H1 (cell line): Measurements from ENCODE around the gene TTI1. TPM values are rescaled to one million over a fixed set of nuclear protein-coding genes. Genes with fewer than 3 reads are reported as not detected.

ENCODE experiments used
- CTCF ChIA-PET: fragments of 300-600 bp; sonication (Branson Sonifier 250); formaldehyde crosslinking; loops from one replicate; lab custom pipeline; 2021; ENCODE audit not compliant: partially characterized antibody; lab: Charles Lee
- POLR2A ChIA-PET: fragments of 300-600 bp; sonication (Branson Sonifier 250); formaldehyde crosslinking; loops from one replicate; lab custom pipeline; 2021; ENCODE audit warnings: inconsistent platforms; ENCODE audit not compliant: partially characterized antibody; lab: Charles Lee
- DNase-seq, 2 experiments: peaks; one replicate each; pipeline versions ENCODE4 v3.0.0 to v3.0.0-alpha.2; 2010 to 2022; ENCODE audit warnings: low spot score in 2 of 2, low read depth in 1 of 2, mixed read lengths in 1 of 2
- FAIRE-seq: peaks from 2 replicates; lab custom pipeline; 2011; peaks lifted over from hg19 to GRCh38; lab: Jason Lieb, UNC
- H2AFZ ChIP-seq: 2 replicates; pipeline ENCODE4 v1.8.1; 2012; ENCODE audit warnings: low read length, inconsistent platforms
- H2AK5ac ChIP-seq: 2 replicates; pipeline ENCODE4 v1.6.1; 2013; ENCODE audit warnings: low read depth, low read length
- H2BK120ac ChIP-seq: replicated peaks from 2 replicates; pipeline ENCODE3; 2013; ENCODE audit warnings: low read depth, low read length, inconsistent platforms
- H2BK12ac ChIP-seq: 2 replicates; pipeline ENCODE4 v1.6.1; 2013; ENCODE audit warnings: low read depth, low read length
- H2BK15ac ChIP-seq: 2 replicates; pipeline ENCODE4 v1.6.1; 2013; ENCODE audit warnings: low read length
- H2BK20ac ChIP-seq: 2 replicates; pipeline ENCODE4 v1.6.1; 2013; ENCODE audit warnings: low read length
- H2BK5ac ChIP-seq: 2 replicates; pipeline ENCODE4 v1.6.1; 2013; ENCODE audit warnings: low read depth, low read length
- H3K14ac ChIP-seq: 2 replicates; pipeline ENCODE4 v1.6.1; 2013; ENCODE audit warnings: inconsistent platforms; ENCODE audit not compliant: insufficient read length
- H3K18ac ChIP-seq: 2 replicates; pipeline ENCODE4 v1.6.1; 2013; ENCODE audit warnings: low read length; ENCODE audit errors: extremely low read depth
- H3K23ac ChIP-seq: 2 replicates; pipeline ENCODE4 v1.6.1; 2013; ENCODE audit warnings: inconsistent platforms; ENCODE audit not compliant: insufficient read length
- H3K23me2 ChIP-seq: 2 replicates; pipeline ENCODE4 v1.6.1; 2013; ENCODE audit warnings: low read depth, low read length
- H3K27ac ChIP-seq: 2 replicates; pipeline ENCODE4 v1.6.1; 2011; ENCODE audit warnings: low read depth, low read length, inconsistent platforms
- H3K27me3 ChIP-seq, 4 experiments: replicated peaks in 1 of 4; 1 replicate in 1 of 4; 2 replicates in 3 of 4; pipeline versions ENCODE4 v1.6.1 to v1.8.1; 2011 to 2013; ENCODE audit warnings: low read length in 3 of 4, mild to moderate bottlenecking in 3 of 4, inconsistent platforms in 2 of 4, mixed read lengths in 2 of 4, moderate library complexity in 1 of 4; ENCODE audit not compliant: control insufficient read depth in 3 of 4, insufficient read depth in 3 of 4; ENCODE audit errors: extremely low read depth in 1 of 4
- H3K36me3 ChIP-seq, 4 experiments: 2 replicates each; pipeline versions ENCODE4 v1.6.1 to v1.8.1; 2011 to 2013; ENCODE audit warnings: mild to moderate bottlenecking in 4 of 4, low read length in 3 of 4, moderate library complexity in 2 of 4, control low read depth in 1 of 4, inconsistent platforms in 1 of 4; ENCODE audit not compliant: insufficient read depth in 4 of 4, control insufficient read depth in 2 of 4
- H3K4ac ChIP-seq: replicated peaks from 2 replicates; pipeline ENCODE3; 2013; ENCODE audit warnings: low read length, low read depth, mixed read lengths, inconsistent platforms; ENCODE audit not compliant: insufficient read length
- H3K4me1 ChIP-seq, 4 experiments: replicated peaks in 1 of 4; 1 replicate in 1 of 4; 2 replicates in 3 of 4; pipeline versions ENCODE4 v1.6.1 to v1.8.1; 2011 to 2013; ENCODE audit warnings: low read length in 3 of 4, inconsistent platforms in 2 of 4, mixed read lengths in 1 of 4; ENCODE audit not compliant: insufficient read depth in 4 of 4, control insufficient read depth in 3 of 4
- H3K4me2 ChIP-seq, 2 experiments: 2 replicates each; pipeline versions ENCODE4 v1.6.1 to v1.8.1; 2011 to 2013; ENCODE audit warnings: low read depth in 2 of 2, low read length in 2 of 2, control low read depth in 1 of 2, inconsistent platforms in 1 of 2, mild to moderate bottlenecking in 1 of 2; ENCODE audit not compliant: insufficient read depth in 1 of 2
- H3K4me3 ChIP-seq, 4 experiments: fragments of 200-600, 300-600 bp in 1 of 4; sonication (generic), shearing (Covaris generic), sonication (Bioruptor Twin) in 1 of 4; 2 replicates each; pipeline versions ENCODE4 v1.5.1 to v1.8.1; 2011 to 2016; ENCODE audit warnings: low read length in 4 of 4, low read depth in 3 of 4, control low read depth in 2 of 4, inconsistent platforms in 2 of 4, mild to moderate bottlenecking in 2 of 4, mixed read lengths in 1 of 4, moderate library complexity in 1 of 4; ENCODE audit not compliant: insufficient read depth in 2 of 4; ENCODE audit errors: extremely low read depth in 1 of 4
- H3K56ac ChIP-seq: replicated peaks from 2 replicates; pipeline ENCODE3; 2013; ENCODE audit warnings: low read depth, mild to moderate bottlenecking, mixed read lengths, low read length, inconsistent platforms; ENCODE audit not compliant: insufficient read length
- H3K79me1 ChIP-seq: 2 replicates; pipeline ENCODE4 v1.6.1; 2013; ENCODE audit warnings: low read depth, low read length, control low read depth
- H3K79me2 ChIP-seq, 2 experiments: 2 replicates each; pipeline versions ENCODE4 v1.6.1 to v1.8.1; 2012 to 2013; ENCODE audit warnings: low read length in 2 of 2, mild to moderate bottlenecking in 2 of 2, inconsistent platforms in 1 of 2; ENCODE audit not compliant: insufficient read depth in 2 of 2, control insufficient read depth in 1 of 2
- H3K9ac ChIP-seq, 4 experiments: replicated peaks in 1 of 4; 1 replicate in 1 of 4; 2 replicates in 3 of 4; pipeline versions ENCODE4 v1.6.1 to v1.8.1; 2011 to 2013; ENCODE audit warnings: low read depth in 3 of 4, low read length in 3 of 4, control low read depth in 2 of 4, mild to moderate bottlenecking in 2 of 4, moderate library complexity in 2 of 4, inconsistent platforms in 1 of 4; ENCODE audit errors: extremely low read depth in 1 of 4
- H3K9me3 ChIP-seq, 2 experiments: 2 replicates each; pipeline versions ENCODE4 v1.6.1 to v1.8.1; 2012 to 2013; ENCODE audit warnings: mild to moderate bottlenecking in 2 of 2, moderate library complexity in 2 of 2, control low read depth in 1 of 2, inconsistent platforms in 1 of 2, low read depth in 1 of 2, low read length in 1 of 2, mixed read lengths in 1 of 2; ENCODE audit not compliant: insufficient read depth in 2 of 2
- H4K20me1 ChIP-seq, 2 experiments: replicated peaks in 1 of 2; 2 replicates each; pipeline versions ENCODE3 to v1.8.1; 2011 to 2013; ENCODE audit warnings: inconsistent platforms in 2 of 2, low read length in 2 of 2, mild to moderate bottlenecking in 1 of 2; ENCODE audit not compliant: insufficient read depth in 2 of 2, control insufficient read depth in 1 of 2
- H4K5ac ChIP-seq: 2 replicates; pipeline ENCODE4 v1.6.1; 2013; ENCODE audit warnings: low read length, low read depth, mixed read lengths, inconsistent platforms; ENCODE audit not compliant: insufficient read length
- H4K8ac ChIP-seq: 2 replicates; pipeline ENCODE4 v1.8.0; 2013; ENCODE audit warnings: mild to moderate bottlenecking, moderate library complexity, low read length, inconsistent platforms; ENCODE audit not compliant: insufficient read depth; ENCODE audit errors: extremely low read depth
- H4K91ac ChIP-seq: replicated peaks from 2 replicates; pipeline ENCODE3; 2013; ENCODE audit warnings: low read length, mixed read lengths, inconsistent platforms; ENCODE audit not compliant: insufficient read length
- WGBS, 2 experiments: shearing (Covaris generic) in 1 of 2; methylation state at CpG; one replicate each; pipeline versions ENCODE4 v1.1.6 to v1.1.7; 2013 to 2015; ENCODE audit warnings: low lambda C conversion rate in 2 of 2, mixed read lengths in 2 of 2, inconsistent platforms in 1 of 2, low coverage in 1 of 2, missing lambda C conversion rate in 1 of 2; ENCODE audit not compliant: insufficient replicate concordance in 2 of 2, insufficient coverage in 1 of 2, insufficient read length in 1 of 2; ENCODE audit errors: extremely low coverage in 1 of 2, missing lambda C conversion rate in 1 of 2; 5-methylcytosine and 5-hydroxymethylcytosine counted together
- polyA plus RNA-seq, 7 experiments: library from polyadenylated mRNA; depleted of rRNA in 3 of 7; stranded (reverse) in 5 of 7; unstranded in 2 of 7; fragments of >200 nt in 5 of 7; fragments of 200-250 nt in 2 of 7; gene quantifications; 1 replicate in 5 of 7; 2 replicates in 1 of 7; 4 replicates in 1 of 7; pipeline versions ENCODE4 v1.2.1 to v1.2.3, GENCODE V29; 2011 to 2013; ENCODE audit warnings: missing spikeins in 2 of 7, mixed read lengths in 2 of 7
- total RNA-seq: library from RNA; stranded (reverse); fragmentation: NEBNext Ultra II Directional; extraction: Animal tissue kit (Norgen Biotek cat#: 25700); gene quantifications from 2 replicates; pipeline ENCODE4 v1.2.1, GENCODE V29; 2021

TTI1 gene
- total and polyA plus RNA-seq, 2 of the 8 experiments (the other 6 are each of a cell fraction or from before 2014, with no cell fraction given): 34.1 to 47.0 TPM

- Histone ChIP-seq H3K18ac (no peak overlapping the region), H2BK120ac (no peak overlapping the region), H3K9ac (no peak overlapping the region), H3K9me3 (no peaks in the 10 kb centered on the region), H3K56ac (no peak overlapping the region), H3K14ac (no peak overlapping the region), H3K4ac (no peak overlapping the region), H2BK15ac (no peak overlapping the region), H4K5ac (no peak overlapping the region), H3K23ac (no peak overlapping the region), H2BK12ac (no peak overlapping the region), H4K20me1 (peaks cover 4 to 8% of the 10 kb centered on the region in 2 experiments), H2AFZ (no peak overlapping the region), H3K4me3 (no peak overlapping the region), H3K36me3 (peaks cover 8 to 37% (median 23%) of the 10 kb centered on the region in 4 experiments), H3K27ac (no peak overlapping the region), H2AK5ac (no peak overlapping the region), H3K4me1 (no peaks in the 10 kb centered on the region), H3K79me2 (peaks cover 0 to 39% of the 10 kb centered on the region in 2 experiments; a peak in 2 of 4 replicates), H4K8ac (no peak overlapping the region), H3K23me2 (no peaks in the 10 kb centered on the region), H4K91ac (no peak overlapping the region), H2BK5ac (no peak overlapping the region), H3K4me2 (no peak overlapping the region), H2BK20ac (no peak overlapping the region), H3K79me1 (no peaks in the 10 kb centered on the region; the same call in 1 of the 2 replicates), H3K27me3 (no peaks in the 10 kb centered on the region)
- FAIRE-seq (no peak), DNase-seq (no peak)
- ChIA-PET CTCF (interaction anchor here (0.5 to 9.9 kb wide), 6 partner anchors 45 to 294 kb away, joined by 3 to 134 read pairs (median 3); no protein-coding TSS in a partner anchor), POLR2A (no interaction called here)
- WGBS, 2 experiments: 92% methylated on average over 4 of the region's 4 CpGs; no CpG with 5 or more reads in 1 of the 2 experiments
Observed at GRCh38 chr20:38055294-38055693, 22.0 kb upstream of the TTI1 start.
